Parathyroid adenoma (tissue), 2 donors: ENCODE results near the gene HHIPL1.
A peak's percentile ranks its signal among the peaks of the same experiment; 100 is the strongest.

Source experiments
- H2AFZ ChIP-seq: fragments of 300-600 bp; sonication (generic); one replicate; pipeline ENCODE4 v1.7.0; 2017; ENCODE audit warnings: antibody characterized with exemption, mild to moderate bottlenecking
- H3K27ac ChIP-seq: fragments of 300-600 bp; sonication (generic); one replicate; pipeline ENCODE4 v1.7.0; 2017
- H3K27me3 ChIP-seq: fragments of 300-600 bp; sonication (generic); one replicate; pipeline ENCODE4 v1.7.0; 2017; ENCODE audit warnings: low read length; ENCODE audit not compliant: control insufficient read depth, insufficient read depth
- H3K36me3 ChIP-seq: fragments of 300-600 bp; sonication (generic); one replicate; pipeline ENCODE4 v1.7.0; 2017; ENCODE audit warnings: low read length; ENCODE audit not compliant: control insufficient read depth, insufficient read depth
- H3K4me1 ChIP-seq: fragments of 300-600 bp; sonication (generic); one replicate; pipeline ENCODE4 v1.7.0; 2017; ENCODE audit warnings: control low read depth
- H3K4me2 ChIP-seq: fragments of 300-600 bp; sonication (generic); one replicate; pipeline ENCODE4 v1.7.0; 2017; ENCODE audit warnings: low read length
- H3K4me3 ChIP-seq: fragments of 300-600 bp; sonication (generic); one replicate; pipeline ENCODE4 v1.7.0; 2017; ENCODE audit warnings: low read depth, low read length
- H3K79me2 ChIP-seq: fragments of 300-600 bp; sonication (generic); one replicate; pipeline ENCODE4 v1.7.0; 2017; ENCODE audit warnings: control low read depth
- H3K9ac ChIP-seq: fragments of 300-600 bp; sonication (generic); one replicate; pipeline ENCODE4 v1.7.0; 2017; ENCODE audit warnings: mild to moderate bottlenecking
- H3K9me3 ChIP-seq: fragments of 300-600 bp; sonication (generic); one replicate; pipeline ENCODE4 v1.7.0; 2017; ENCODE audit warnings: low read length; ENCODE audit not compliant: control insufficient read depth
- TF ChIP-seq, protein P1 (sequence below): fragments of 300-600 bp; sonication (generic); IDR thresholded peaks from one replicate; pipeline ENCODE4 v1.7.0; 2017; ENCODE audit warnings: antibody characterized with exemption, mild to moderate bottlenecking
- donor health status: primary hyperparathyroidism.

The HHIPL1 gene

DNA sequence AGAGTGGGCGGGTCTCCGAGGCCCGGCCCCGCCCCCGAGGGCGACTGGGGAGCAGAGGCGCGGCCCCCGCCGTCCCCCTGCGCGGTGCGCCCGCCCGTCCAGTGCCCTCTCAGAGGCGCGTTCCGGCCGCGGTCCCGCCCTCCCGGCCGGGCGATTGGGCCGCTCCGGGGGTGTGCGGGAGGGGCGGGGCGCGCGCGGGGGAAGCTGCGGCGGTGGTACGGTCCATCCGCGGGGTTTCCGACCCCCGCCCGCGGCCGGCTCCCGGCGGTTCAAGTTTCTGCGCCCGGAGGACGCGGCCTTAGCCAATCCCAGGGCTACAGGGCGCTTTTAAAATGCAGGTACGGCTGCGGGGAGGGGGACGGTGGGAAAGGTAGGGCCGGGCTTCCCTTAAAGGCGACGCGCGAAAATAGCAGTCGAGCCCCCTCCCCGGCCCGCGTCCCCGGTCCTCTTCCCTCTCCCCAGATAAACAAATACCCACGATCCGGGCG lies 40.6 kb upstream of the HHIPL1 start:
- peak overlapping the region; percentile 98 for H3K4me2 ChIP-seq
- TF ChIP-seq, protein P1, sequence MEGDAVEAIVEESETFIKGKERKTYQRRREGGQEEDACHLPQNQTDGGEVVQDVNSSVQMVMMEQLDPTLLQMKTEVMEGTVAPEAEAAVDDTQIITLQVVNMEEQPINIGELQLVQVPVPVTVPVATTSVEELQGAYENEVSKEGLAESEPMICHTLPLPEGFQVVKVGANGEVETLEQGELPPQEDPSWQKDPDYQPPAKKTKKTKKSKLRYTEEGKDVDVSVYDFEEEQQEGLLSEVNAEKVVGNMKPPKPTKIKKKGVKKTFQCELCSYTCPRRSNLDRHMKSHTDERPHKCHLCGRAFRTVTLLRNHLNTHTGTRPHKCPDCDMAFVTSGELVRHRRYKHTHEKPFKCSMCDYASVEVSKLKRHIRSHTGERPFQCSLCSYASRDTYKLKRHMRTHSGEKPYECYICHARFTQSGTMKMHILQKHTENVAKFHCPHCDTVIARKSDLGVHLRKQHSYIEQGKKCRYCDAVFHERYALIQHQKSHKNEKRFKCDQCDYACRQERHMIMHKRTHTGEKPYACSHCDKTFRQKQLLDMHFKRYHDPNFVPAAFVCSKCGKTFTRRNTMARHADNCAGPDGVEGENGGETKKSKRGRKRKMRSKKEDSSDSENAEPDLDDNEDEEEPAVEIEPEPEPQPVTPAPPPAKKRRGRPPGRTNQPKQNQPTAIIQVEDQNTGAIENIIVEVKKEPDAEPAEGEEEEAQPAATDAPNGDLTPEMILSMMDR, result no peak
- H3K4me3 ChIP-seq, result peak overlapping the region; percentile 75
- H3K4me1 ChIP-seq, result peaks cover 28% of the 10 kb centered on the region
- no peak overlapping the region for H3K9ac ChIP-seq
- peak overlapping the region; percentile 96 for H2AFZ ChIP-seq
- H3K79me2 ChIP-seq, result peaks cover 29% of the 10 kb centered on the region
- H3K27ac ChIP-seq, result peak overlapping the region; percentile 74
- H3K9me3 ChIP-seq, result no peaks in the 10 kb centered on the region
- no peaks in the 10 kb centered on the region for H3K27me3 ChIP-seq
- H3K36me3 ChIP-seq, result no peaks in the 10 kb centered on the region

DNA sequence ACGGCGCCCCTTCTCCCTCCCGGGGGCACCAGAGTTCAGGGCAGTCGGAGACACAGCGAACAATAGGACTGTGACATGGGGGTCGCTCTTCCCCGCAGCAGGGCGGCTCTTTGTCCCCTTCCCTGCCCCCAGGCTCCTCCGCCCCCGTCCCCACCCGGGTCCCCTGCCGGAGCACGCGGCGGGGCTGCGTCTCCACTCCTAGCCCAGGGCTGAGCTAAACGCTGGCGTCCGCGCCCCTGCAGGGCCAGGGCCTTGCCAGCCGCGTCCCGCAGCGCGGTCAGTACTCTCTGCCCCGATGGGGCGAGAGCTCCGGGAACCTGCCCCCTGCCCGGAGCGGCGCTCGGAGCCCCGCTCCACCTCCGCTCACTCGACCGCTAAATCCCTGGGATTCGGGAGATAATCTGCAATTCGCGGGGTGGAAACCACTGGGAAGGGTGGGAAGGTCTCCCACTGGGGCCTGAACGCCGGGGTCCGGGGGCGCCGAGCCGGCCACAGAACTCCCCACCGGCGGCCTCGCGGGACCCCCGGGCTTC lies 40.1 kb upstream of the HHIPL1 start:
- peaks cover 27% of the 10 kb centered on the region for H3K4me1 ChIP-seq

GRCh38 chr14:99605299-99605961 lies 39.5 kb upstream of the HHIPL1 start:
- Histone ChIP-seq H3K36me3 (no peaks in the 10 kb centered on the region), H3K27me3 (no peaks in the 10 kb centered on the region), H3K79me2 (peaks cover 22% of the 10 kb centered on the region), H3K9me3 (no peaks in the 10 kb centered on the region), H3K27ac (peak overlapping the region; percentile 74), H3K4me3 (peak overlapping the region; percentile 75), H2AFZ (peak overlapping the region; percentile 96), H3K9ac (no peak overlapping the region), H3K4me1 (peaks cover 21% of the 10 kb centered on the region), H3K4me2 (peak overlapping the region; percentile 98)
- TF ChIP-seq, protein P1, result no peak

More for the DNA sequence above, 40.1 kb upstream of the HHIPL1 start:
- H3K9me3 ChIP-seq, result no peaks in the 10 kb centered on the region
- H3K36me3 ChIP-seq, result no peaks in the 10 kb centered on the region
- peak overlapping the region; percentile 96 for H2AFZ ChIP-seq
- H3K4me2 ChIP-seq, result peak overlapping the region; percentile 98
- peak overlapping the region; percentile 75 for H3K4me3 ChIP-seq
- TF ChIP-seq, protein P1, result no peak
- no peak overlapping the region for H3K9ac ChIP-seq
- H3K27me3 ChIP-seq, result no peaks in the 10 kb centered on the region
- H3K79me2 ChIP-seq, result peaks cover 28% of the 10 kb centered on the region
- H3K27ac ChIP-seq, result peak overlapping the region; percentile 74

DNA sequence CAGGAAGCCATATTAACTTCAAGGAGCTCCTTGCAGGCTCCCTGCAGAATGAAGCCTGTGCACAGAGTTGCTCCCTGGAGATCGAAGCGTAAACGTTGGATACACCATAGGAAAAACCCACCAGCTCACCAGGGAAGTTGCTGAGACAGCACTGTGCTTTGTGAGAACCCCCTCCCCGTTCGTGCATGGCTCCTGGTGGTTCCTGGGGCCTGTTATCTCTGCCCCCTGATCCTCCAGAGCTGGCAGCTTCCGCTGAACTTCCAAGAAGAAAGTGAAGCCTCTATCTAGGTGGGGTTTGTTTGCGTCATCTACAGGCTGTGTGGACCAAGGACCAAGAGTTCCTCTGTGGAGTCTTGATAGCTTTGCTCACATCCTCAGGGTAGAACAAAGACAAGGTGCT lies 38.6 kb upstream of the HHIPL1 start:
- Histone ChIP-seq H3K4me2 (no peak overlapping the region), H3K79me2 (peaks cover 14% of the 10 kb centered on the region), H3K27ac (no peak overlapping the region), H3K4me3 (no peak overlapping the region), H3K27me3 (no peaks in the 10 kb centered on the region), H2AFZ (no peak overlapping the region), H3K36me3 (no peaks in the 10 kb centered on the region), H3K9me3 (no peaks in the 10 kb centered on the region), H3K4me1 (peaks cover 16% of the 10 kb centered on the region), H3K9ac (no peak overlapping the region)
- TF ChIP-seq, protein P1, result no peak

- TF ChIP-seq, protein P1, result no peak
- H3K4me3 ChIP-seq, result no peak overlapping the region
Measured at GRCh38 chr14:99608591-99608990, 36.3 kb upstream of the HHIPL1 start.

More at GRCh38 chr14:99608591-99608990, 36.3 kb upstream of the HHIPL1 start:
- Histone ChIP-seq H3K9ac (no peak overlapping the region), H2AFZ (no peak overlapping the region), H3K27me3 (no peaks in the 10 kb centered on the region), H3K4me2 (no peak overlapping the region), H3K9me3 (no peaks in the 10 kb centered on the region), H3K4me1 (no peaks in the 10 kb centered on the region), H3K27ac (no peak overlapping the region), H3K79me2 (peaks cover under 1% of the 10 kb centered on the region), H3K36me3 (no peaks in the 10 kb centered on the region)
